ENCODE results near the gene SYNGR1.

The SYNGR1 gene

DNA sequence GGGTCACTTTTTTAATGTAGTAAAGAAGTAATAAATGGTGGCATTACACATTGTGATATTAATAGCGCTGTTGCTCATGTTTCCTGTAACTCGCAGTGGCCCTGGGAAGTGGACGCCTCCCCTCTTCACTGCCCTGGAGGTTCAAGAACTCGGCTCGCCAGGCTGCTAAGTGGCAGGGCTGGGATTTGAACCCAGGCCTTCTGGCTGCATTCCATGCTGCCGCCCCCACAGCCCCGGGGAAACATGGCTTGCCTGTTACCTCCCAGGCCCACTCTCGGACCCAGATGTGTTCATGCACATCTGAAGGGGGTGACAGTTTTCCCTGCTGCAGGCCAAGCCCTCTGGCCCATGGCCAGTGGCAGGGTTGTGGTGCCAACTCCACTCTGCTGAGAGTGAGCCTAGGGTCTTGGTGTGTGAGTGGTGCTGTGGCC is 82.0 kb downstream of the SYNGR1 start:
- no peaks in the 10 kb centered on the region for H3K27me3 ChIP-seq (ENCODE audit: low read depth)
- H3K4me1 ChIP-seq, result no peaks in the 10 kb centered on the region
- in situ Hi-C loops (cut with MboI; ENCODE audit: low sequenced_read_pairs), result no loop called here
- no peak overlapping the region for H3K4me3 ChIP-seq
- DNase-seq (ENCODE audit: low spot score in 2 of 2), result no peak
- H3K36me3 ChIP-seq (replicated peaks), result peaks cover 34% of the 10 kb centered on the region
- no peaks in the 10 kb centered on the region for H3K9me3 ChIP-seq

DNA sequence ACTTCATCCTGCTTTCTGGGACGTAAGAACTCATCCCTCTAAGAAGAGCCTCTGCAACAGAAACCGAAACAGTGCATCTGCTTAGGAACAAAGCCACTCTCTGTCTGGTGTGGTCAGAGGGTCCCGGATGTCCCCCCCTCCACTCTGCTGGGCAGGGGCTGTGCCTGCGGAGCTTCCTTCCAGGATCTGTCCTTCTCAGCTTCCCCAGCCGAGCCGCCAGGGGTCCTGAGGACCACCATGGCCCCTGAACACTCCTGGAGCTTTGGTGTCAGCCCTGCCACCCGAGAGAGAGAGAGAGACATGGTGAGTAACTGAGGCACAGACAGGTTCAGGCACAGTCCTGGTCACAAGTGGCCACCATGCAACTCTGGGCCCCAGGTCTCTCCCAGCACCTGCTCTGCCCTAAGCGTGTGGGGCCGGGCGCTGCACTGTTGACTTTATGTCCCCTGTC is 82.6 kb downstream of the SYNGR1 start:
- H3K9me3 ChIP-seq, result no peaks in the 10 kb centered on the region
- no peak for DNase-seq (ENCODE audit: low spot score in 2 of 2)
- in situ Hi-C loops (cut with MboI; ENCODE audit: low sequenced_read_pairs), result no loop called here
- peaks cover 28% of the 10 kb centered on the region for H3K36me3 ChIP-seq (replicated peaks)
- H3K4me3 ChIP-seq, result no peak overlapping the region
- no peaks in the 10 kb centered on the region for H3K4me1 ChIP-seq
- H3K27me3 ChIP-seq (ENCODE audit: low read depth), result no peaks in the 10 kb centered on the region

DNA sequence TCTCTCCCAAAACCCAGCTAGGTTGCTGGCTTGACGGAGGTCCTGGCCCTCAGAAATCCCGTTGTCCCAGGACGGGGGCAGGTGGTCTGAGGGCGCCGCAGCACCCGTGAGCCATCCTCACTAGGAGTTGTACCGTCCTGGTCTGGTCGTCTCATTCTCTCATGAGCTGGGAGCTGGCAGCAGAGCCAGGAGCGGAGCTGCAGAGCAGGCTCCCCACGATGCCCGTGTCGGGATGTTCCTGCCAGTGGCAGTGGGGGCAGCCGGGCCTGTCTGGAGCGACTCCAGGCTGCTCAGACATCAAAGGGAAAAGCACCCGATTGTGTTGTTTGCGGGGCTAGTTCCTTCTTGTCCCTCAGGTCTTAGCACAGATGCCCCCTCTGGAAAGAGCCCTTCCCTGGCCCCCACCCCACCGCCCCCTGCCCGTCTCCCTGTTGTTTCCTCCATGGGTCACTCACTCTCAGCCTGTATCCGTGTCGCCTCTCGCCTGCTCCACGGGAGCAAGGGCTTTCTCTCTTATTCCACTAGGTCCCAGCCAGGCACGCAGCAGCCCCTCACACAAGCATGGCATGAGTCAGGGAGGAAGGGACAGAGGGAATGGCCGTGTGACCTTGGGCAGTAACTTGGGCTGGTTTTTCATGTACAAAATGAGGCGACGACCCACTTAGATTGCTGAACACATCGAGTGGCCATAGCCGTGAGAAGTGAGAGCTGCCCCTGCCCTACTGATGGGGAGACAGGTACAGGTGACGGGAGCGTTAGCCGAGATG is 83.9 kb downstream of the SYNGR1 start:
- Histone ChIP-seq H3K4me3 (no peak overlapping the region), H3K4me1 (no peaks in the 10 kb centered on the region), H3K27me3 (ENCODE audit: low read depth) (no peaks in the 10 kb centered on the region), H3K36me3 (replicated peaks) (peaks cover 16% of the 10 kb centered on the region), H3K9me3 (no peaks in the 10 kb centered on the region)
- in situ Hi-C loops (cut with MboI; ENCODE audit: low sequenced_read_pairs), result no loop called here
- no peak for DNase-seq (ENCODE audit: low spot score in 2 of 2)

DNA sequence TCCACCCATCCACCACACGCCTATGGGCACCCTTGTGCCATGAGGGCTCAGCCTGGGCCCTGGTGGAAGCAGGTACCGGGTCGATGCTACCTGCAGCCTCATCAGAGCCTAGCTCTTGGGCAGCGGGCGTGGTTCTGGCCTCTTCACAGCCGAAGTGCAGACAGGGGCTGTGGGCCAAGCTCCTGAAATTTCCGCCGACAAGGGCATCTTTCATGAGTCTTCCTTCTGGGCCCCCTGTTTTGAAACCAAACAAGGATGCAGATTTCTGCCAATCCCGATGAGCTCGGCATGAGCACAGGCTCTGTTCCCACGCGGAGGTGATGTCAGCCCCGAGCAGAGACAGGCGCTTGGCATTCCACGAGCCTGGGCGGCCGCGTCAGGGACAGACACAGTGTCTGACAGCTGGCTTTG is 84.5 kb downstream of the SYNGR1 start:
- Histone ChIP-seq H3K4me1 (no peaks in the 10 kb centered on the region), H3K4me3 (no peak overlapping the region), H3K9me3 (no peaks in the 10 kb centered on the region), H3K27me3 (ENCODE audit: low read depth) (no peaks in the 10 kb centered on the region), H3K36me3 (replicated peaks) (peaks cover 14% of the 10 kb centered on the region)
- no peak for DNase-seq (ENCODE audit: low spot score in 2 of 2)
- in situ Hi-C loops (cut with MboI; ENCODE audit: low sequenced_read_pairs), result no loop called here

DNA sequence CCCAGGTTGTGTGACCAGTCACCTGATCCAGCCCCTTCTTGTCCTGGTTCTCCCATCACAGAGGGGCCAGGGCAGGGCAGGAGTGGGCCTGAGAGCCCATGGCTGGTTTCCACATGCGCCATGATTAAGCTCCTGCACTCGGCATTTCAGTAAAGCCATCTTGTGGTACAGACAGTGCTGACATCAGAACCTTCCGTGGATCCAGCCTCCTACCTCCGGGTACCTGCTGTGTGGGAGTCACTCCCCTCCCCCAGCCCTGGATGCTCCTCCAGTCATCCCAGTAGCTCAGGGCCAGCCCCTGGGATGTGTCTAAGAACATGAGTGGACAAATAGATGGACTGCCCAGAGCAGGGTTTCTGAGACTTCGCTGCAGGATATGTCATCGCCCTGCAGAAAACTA is 84.9 kb downstream of the SYNGR1 start:
- H3K27me3 ChIP-seq (ENCODE audit: low read depth), result no peaks in the 10 kb centered on the region
- peaks cover 10% of the 10 kb centered on the region for H3K36me3 ChIP-seq (replicated peaks)
- in situ Hi-C loops (cut with MboI; ENCODE audit: low sequenced_read_pairs), result no loop called here
- no peaks in the 10 kb centered on the region for H3K4me1 ChIP-seq
- no peaks in the 10 kb centered on the region for H3K9me3 ChIP-seq
- DNase-seq (ENCODE audit: low spot score in 2 of 2), result no peak
- H3K4me3 ChIP-seq, result no peak overlapping the region
